Spleen (tissue), 11 donors: ENCODE results near the gene RBM7. TPM values are rescaled to one million over a fixed set of nuclear protein-coding genes. Genes with fewer than 3 reads are reported as not detected.

Experiments used
- DNase-seq: peaks from one replicate; pipeline ENCODE4 v3.0.0-alpha.2; 2020
- H3K27ac ChIP-seq, 8 donors: fragments of 200-600 bp; sonication (generic) in 7 of 8; 1 replicate in 4 of 8; 2 replicates in 4 of 8; pipeline versions ENCODE4 v1.5.0 to v1.8.0; 2016 to 2021; ENCODE audit warnings: inconsistent platforms in 4 of 8, mild to moderate bottlenecking in 4 of 8, moderate library complexity in 1 of 8
- H3K27me3 ChIP-seq, 7 donors: fragments of 200-600 bp; sonication (generic) in 6 of 7; replicated peaks in 1 of 7; 1 replicate in 4 of 7; 2 replicates in 3 of 7; pipeline versions ENCODE4 v1.5.0 to v1.8.0; 2016 to 2021; ENCODE audit warnings: inconsistent platforms in 3 of 7, mild to moderate bottlenecking in 1 of 7
- H3K36me3 ChIP-seq, 6 donors: fragments of 200-600 bp; sonication (generic) in 5 of 6; 1 replicate in 4 of 6; 2 replicates in 2 of 6; pipeline versions ENCODE4 v1.5.0 to v1.8.0; 2016 to 2021; ENCODE audit warnings: inconsistent platforms in 2 of 6
- H3K4me1 ChIP-seq, 6 donors: fragments of 200-600 bp; sonication (generic) in 5 of 6; 1 replicate in 3 of 6; 2 replicates in 3 of 6; pipeline versions ENCODE4 v1.5.0 to v1.8.0; 2016 to 2021; ENCODE audit warnings: inconsistent platforms in 3 of 6
- H3K4me3 ChIP-seq, 8 donors: fragments of 200-600 bp; sonication (generic) in 7 of 8; 1 replicate in 4 of 8; 2 replicates in 4 of 8; pipeline versions ENCODE4 v1.5.0 to v1.8.0; 2016 to 2021; ENCODE audit warnings: inconsistent platforms in 4 of 8, mild to moderate bottlenecking in 4 of 8, moderate library complexity in 2 of 8
- H3K9me3 ChIP-seq, 8 donors: fragments of 200-600 bp; sonication (generic) in 7 of 8; 1 replicate in 4 of 8; 2 replicates in 4 of 8; pipeline versions ENCODE4 v1.5.0 to v1.8.0; 2016 to 2021; ENCODE audit warnings: inconsistent platforms in 4 of 8
- POLR2A ChIP-seq, 3 donors: fragments of 450-650 bp; IDR thresholded peaks; one replicate each; pipeline ENCODE4 v1.5.1; 2017; ENCODE audit warnings: antibody characterized with exemption in 3 of 3, mild to moderate bottlenecking in 1 of 3
- POLR2AphosphoS5 ChIP-seq, 3 donors: sonication (generic); formaldehyde crosslinking; IDR thresholded peaks; one replicate each; pipeline ENCODE4 v1.5.1; 2017; ENCODE audit warnings: antibody characterized with exemption in 3 of 3
- WGBS, 5 donors: extraction: QIAGEN DNeasy Blood & Tissue Kit in 3 of 5; methylation state at CpG; one replicate each; pipeline versions ENCODE4 v1.1.5 to v1.1.7; 2013 to 2018; 5-methylcytosine and 5-hydroxymethylcytosine counted together
- intact Hi-C: fragments of 100-400 bp; cut with DNase I; formaldehyde crosslinking; loops from one replicate; pipeline ENCODE4 v1.15.0; 2023; ENCODE audit warnings: low total_unique reads
- polyA plus RNA-seq, 3 donors: library from polyadenylated mRNA; stranded (reverse); fragments of 200-250 nt; gene quantifications; one replicate each; pipeline ENCODE4 v1.2.1, GENCODE V29; 2013
- total RNA-seq, 7 donors: library from RNA; depleted of rRNA in 3 of 7; stranded (reverse); fragments of >200 nt in 3 of 7; fragmentation: NEBNext Ultra II Directional in 4 of 7; extraction: Animal tissue kit (Norgen Biotek cat#: 25700) in 4 of 7; gene quantifications; one replicate each; pipeline versions ENCODE4 v1.1.0 to v1.2.1, GENCODE V29; 2016 to 2021
- TF ChIP-seq, protein P1 (sequence below), 11 experiments: fragments of 200-600 bp in 7 of 11; fragments of 450-650 bp in 4 of 11; sonication (generic) in 4 of 11; IDR thresholded peaks in 8 of 11; conservative IDR thresholded peaks in 3 of 11; 1 replicate in 7 of 11; 2 replicates in 4 of 11; pipeline versions ENCODE4 v1.4.0 to v1.8.0; 2016 to 2021; ENCODE audit warnings: antibody characterized with exemption in 11 of 11, inconsistent platforms in 4 of 11, mild to moderate bottlenecking in 1 of 11
- donor health status: healthy with polysubstance abuse.
- donor health status: DM: no; HTN: no; CAD: no; lungs with moderate emphysema.
- donor health status: DM: no; HTN: no; CAD: no.
- donor health status: Bipolar disorder and iron deficiency.
- donor health status: healthy.
- donor health status: DM: no; HTN: no; CAD: no.
- donor health status: DM: yes; HTN: yes; CAD: no.

RBM7 gene
- total and polyA plus RNA-seq, 10 donors: 8.0 to 35.3 (median 23.8) TPM

GRCh38 chr11:114447444-114447843, 47.0 kb downstream of the RBM7 start:
- Histone ChIP-seq H3K9me3 (no peaks in the 10 kb centered on the region), H3K36me3 (peaks cover 3 to 84% (median 36%) of the 10 kb centered on the region in 6 donors), H3K4me3 (no peak overlapping the region), H3K27me3 (no peaks in the 10 kb centered on the region), H3K4me1 (peaks cover 0 to 4% (median 1%) of the 10 kb centered on the region in 6 donors), H3K27ac (no peak overlapping the region)
- no peak for DNase-seq
- WGBS, 5 donors: 89 to 94% (median 92%) methylated on average over 2 of the region's 2 CpGs
- intact Hi-C loops: no loop called here
- TF ChIP-seq POLR2A (IDR thresholded peaks at IDR 0.05) (no peak), POLR2AphosphoS5 (IDR thresholded peaks at IDR 0.05) (no peak)
- TF ChIP-seq, protein P1, sequence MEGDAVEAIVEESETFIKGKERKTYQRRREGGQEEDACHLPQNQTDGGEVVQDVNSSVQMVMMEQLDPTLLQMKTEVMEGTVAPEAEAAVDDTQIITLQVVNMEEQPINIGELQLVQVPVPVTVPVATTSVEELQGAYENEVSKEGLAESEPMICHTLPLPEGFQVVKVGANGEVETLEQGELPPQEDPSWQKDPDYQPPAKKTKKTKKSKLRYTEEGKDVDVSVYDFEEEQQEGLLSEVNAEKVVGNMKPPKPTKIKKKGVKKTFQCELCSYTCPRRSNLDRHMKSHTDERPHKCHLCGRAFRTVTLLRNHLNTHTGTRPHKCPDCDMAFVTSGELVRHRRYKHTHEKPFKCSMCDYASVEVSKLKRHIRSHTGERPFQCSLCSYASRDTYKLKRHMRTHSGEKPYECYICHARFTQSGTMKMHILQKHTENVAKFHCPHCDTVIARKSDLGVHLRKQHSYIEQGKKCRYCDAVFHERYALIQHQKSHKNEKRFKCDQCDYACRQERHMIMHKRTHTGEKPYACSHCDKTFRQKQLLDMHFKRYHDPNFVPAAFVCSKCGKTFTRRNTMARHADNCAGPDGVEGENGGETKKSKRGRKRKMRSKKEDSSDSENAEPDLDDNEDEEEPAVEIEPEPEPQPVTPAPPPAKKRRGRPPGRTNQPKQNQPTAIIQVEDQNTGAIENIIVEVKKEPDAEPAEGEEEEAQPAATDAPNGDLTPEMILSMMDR (IDR thresholded peaks at IDR 0.05 in 8 of 11, conservative IDR thresholded peaks at IDR 0.05 in 3 of 11): no peak

- H3K9me3 ChIP-seq: no peaks in the 10 kb centered on the region
- DNase-seq: no peak
- H3K27me3 ChIP-seq: no peaks in the 10 kb centered on the region
- H3K36me3 ChIP-seq: peaks cover 3 to 89% (median 36%) of the 10 kb centered on the region in 6 donors
- H3K4me1 ChIP-seq: peaks cover 0 to 3% (median 0%) of the 10 kb centered on the region in 6 donors
- intact Hi-C loops: no loop called here
- no peak overlapping the region for H3K27ac ChIP-seq
- no peak for TF ChIP-seq POLR2A (IDR thresholded peaks at IDR 0.05)
- TF ChIP-seq, protein P1 (IDR thresholded peaks at IDR 0.05 in 8 of 11, conservative IDR thresholded peaks at IDR 0.05 in 3 of 11): no peak
- TF ChIP-seq POLR2AphosphoS5 (IDR thresholded peaks at IDR 0.05): no peak
- no peak overlapping the region for H3K4me3 ChIP-seq
- WGBS, 5 donors: 82 to 87% (median 84%) methylated on average over 3 of the region's 3 CpGs
These were observed 47.4 kb downstream of the RBM7 start for GRCh38 chr11:114447892-114448291.

- H3K27ac ChIP-seq: no peak overlapping the region
- peaks cover 0 to 3% (median 0%) of the 10 kb centered on the region in 6 donors for H3K4me1 ChIP-seq
- peaks cover 3 to 96% (median 35%) of the 10 kb centered on the region in 6 donors for H3K36me3 ChIP-seq
- H3K4me3 ChIP-seq: no peak overlapping the region
- intact Hi-C loops: no loop called here
- WGBS, 5 donors: 92 to 99% (median 94%) methylated on average over 2 of the region's 2 CpGs
- TF ChIP-seq, protein P1 (IDR thresholded peaks at IDR 0.05 in 8 of 11, conservative IDR thresholded peaks at IDR 0.05 in 3 of 11): no peak
- TF ChIP-seq POLR2A (IDR thresholded peaks at IDR 0.05) (no peak), POLR2AphosphoS5 (IDR thresholded peaks at IDR 0.05) (no peak)
- no peaks in the 10 kb centered on the region for H3K27me3 ChIP-seq
- H3K9me3 ChIP-seq: no peaks in the 10 kb centered on the region
- DNase-seq: no peak
These were observed 48.5 kb downstream of the RBM7 start for GRCh38 chr11:114448749-114449482.

- intact Hi-C loops: no loop called here
- no peaks in the 10 kb centered on the region for H3K27me3 ChIP-seq
- no peaks in the 10 kb centered on the region for H3K4me1 ChIP-seq
- 88 to 96% (median 93%) methylated on average over 6 of the region's 6 CpGs for WGBS, 5 donors
- no peak for DNase-seq
- H3K27ac ChIP-seq: no peak overlapping the region
- H3K9me3 ChIP-seq: no peaks in the 10 kb centered on the region
- H3K4me3 ChIP-seq: no peak overlapping the region
- peaks cover 3 to 87% (median 29%) of the 10 kb centered on the region in 6 donors for H3K36me3 ChIP-seq
- TF ChIP-seq, protein P1 (IDR thresholded peaks at IDR 0.05 in 8 of 11, conservative IDR thresholded peaks at IDR 0.05 in 3 of 11): no peak
- no peak for TF ChIP-seq POLR2A (IDR thresholded peaks at IDR 0.05)
- TF ChIP-seq POLR2AphosphoS5 (IDR thresholded peaks at IDR 0.05): no peak
These were observed 49.4 kb downstream of the RBM7 start for GRCh38 chr11:114449845-114450244.
